Vagina (tissue), 2 donors: ENCODE results near the gene ALOX15B.

Experiments used
- POLR2A ChIP-seq, 2 donors: fragments of 450-650 bp; IDR thresholded peaks; one replicate each; pipeline ENCODE4 v1.6.1; 2017; ENCODE audit warnings: antibody characterized with exemption in 2 of 2, mild to moderate bottlenecking in 2 of 2, moderate library complexity in 2 of 2
- POLR2AphosphoS5 ChIP-seq, 2 donors: sonication (generic); formaldehyde crosslinking; IDR thresholded peaks; one replicate each; pipeline ENCODE4 v1.9.0; 2017; ENCODE audit warnings: antibody characterized with exemption in 2 of 2, mild to moderate bottlenecking in 2 of 2, low read depth in 1 of 2; ENCODE audit not compliant: insufficient read depth in 1 of 2
- TF ChIP-seq, protein P1 (sequence below), 3 experiments: fragments of 450-650 bp in 2 of 3; fragments of 200-600 bp in 1 of 3; sonication (generic) in 1 of 3; IDR thresholded peaks; one replicate each; pipeline ENCODE4 v1.5.1; 2017 to 2019; ENCODE audit warnings: antibody characterized with exemption in 3 of 3, mild to moderate bottlenecking in 2 of 3, moderate library complexity in 2 of 3

DNA sequence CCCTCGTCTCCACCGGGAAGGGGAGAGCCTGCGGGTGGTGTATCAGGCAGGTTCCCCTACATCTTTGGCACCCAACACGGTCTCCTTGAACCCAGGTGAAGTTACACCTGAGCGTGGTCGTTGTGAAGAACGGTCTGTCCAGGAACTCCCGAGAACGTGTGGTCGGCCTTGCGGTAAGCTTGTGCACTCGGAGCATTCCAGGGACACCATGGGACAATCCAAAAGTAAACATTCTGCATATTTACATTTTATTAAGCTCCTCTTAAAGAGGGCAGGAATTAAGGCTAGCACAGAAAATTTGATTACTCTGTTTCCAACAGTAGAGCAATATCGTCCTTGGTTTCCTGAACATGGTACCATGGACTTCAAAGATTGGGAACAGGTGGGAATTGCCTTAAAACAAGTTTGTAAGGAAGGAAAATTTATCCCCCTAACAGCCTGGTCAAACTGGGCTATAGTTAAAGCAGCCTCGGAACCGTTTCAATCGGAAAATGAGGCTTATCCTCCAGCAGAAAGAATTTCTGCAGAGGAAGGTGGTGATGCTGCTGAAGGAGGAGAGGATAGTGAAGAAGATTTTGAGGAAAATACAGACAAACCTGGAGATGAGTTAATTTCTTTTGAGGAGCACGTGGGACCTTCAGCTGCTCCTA, 18.2 kb downstream of the ALOX15B start:
- TF ChIP-seq POLR2A (IDR thresholded peaks at IDR 0.05), result no peak
- TF ChIP-seq, protein P1, sequence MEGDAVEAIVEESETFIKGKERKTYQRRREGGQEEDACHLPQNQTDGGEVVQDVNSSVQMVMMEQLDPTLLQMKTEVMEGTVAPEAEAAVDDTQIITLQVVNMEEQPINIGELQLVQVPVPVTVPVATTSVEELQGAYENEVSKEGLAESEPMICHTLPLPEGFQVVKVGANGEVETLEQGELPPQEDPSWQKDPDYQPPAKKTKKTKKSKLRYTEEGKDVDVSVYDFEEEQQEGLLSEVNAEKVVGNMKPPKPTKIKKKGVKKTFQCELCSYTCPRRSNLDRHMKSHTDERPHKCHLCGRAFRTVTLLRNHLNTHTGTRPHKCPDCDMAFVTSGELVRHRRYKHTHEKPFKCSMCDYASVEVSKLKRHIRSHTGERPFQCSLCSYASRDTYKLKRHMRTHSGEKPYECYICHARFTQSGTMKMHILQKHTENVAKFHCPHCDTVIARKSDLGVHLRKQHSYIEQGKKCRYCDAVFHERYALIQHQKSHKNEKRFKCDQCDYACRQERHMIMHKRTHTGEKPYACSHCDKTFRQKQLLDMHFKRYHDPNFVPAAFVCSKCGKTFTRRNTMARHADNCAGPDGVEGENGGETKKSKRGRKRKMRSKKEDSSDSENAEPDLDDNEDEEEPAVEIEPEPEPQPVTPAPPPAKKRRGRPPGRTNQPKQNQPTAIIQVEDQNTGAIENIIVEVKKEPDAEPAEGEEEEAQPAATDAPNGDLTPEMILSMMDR (IDR thresholded peaks at IDR 0.05), result no peak
- TF ChIP-seq POLR2AphosphoS5 (IDR thresholded peaks at IDR 0.05; ENCODE audit: insufficient read depth in 1 of 2, low read depth in 1 of 2), result no peak
